Loucy (cell line): ENCODE data around the gene ALAS1.

ENCODE experiments used
- H2AFZ ChIP-seq: fragments of 200-600 bp; sonication (generic); 2 replicates; pipeline ENCODE4 v1.6.0; 2016; ENCODE audit warnings: antibody characterized with exemption, mild to moderate bottlenecking, low read length, moderate library complexity
- H3F3A ChIP-seq: fragments of 200-600 bp; 2 replicates; pipeline ENCODE4 v1.6.0; 2016; ENCODE audit warnings: antibody characterized with exemption, low read depth, mild to moderate bottlenecking
- H3K27me3 ChIP-seq: fragments of 200-600 bp; sonication (generic); 2 replicates; pipeline ENCODE4 v1.6.1; 2014; ENCODE audit warnings: low read length, mild to moderate bottlenecking; ENCODE audit not compliant: insufficient read depth, poor library complexity, severe bottlenecking
- H3K36me3 ChIP-seq: fragments of 200-600 bp; sonication (generic); 2 replicates; pipeline ENCODE4 v1.6.1; 2016; ENCODE audit warnings: low read length; ENCODE audit not compliant: insufficient read depth
- H3K4me1 ChIP-seq: fragments of 200-600 bp; sonication (generic); 2 replicates; pipeline ENCODE4 v1.5.1; 2014; ENCODE audit warnings: low read length, mild to moderate bottlenecking; ENCODE audit not compliant: insufficient read depth, poor library complexity, severe bottlenecking
- H3K4me2 ChIP-seq: fragments of 200-600 bp; sonication (generic); 2 replicates; pipeline ENCODE4 v1.6.0; 2014; ENCODE audit warnings: antibody characterized with exemption, low read length, low read depth, mild to moderate bottlenecking; ENCODE audit not compliant: poor library complexity, severe bottlenecking
- H3K4me3 ChIP-seq: fragments of 200-600 bp; sonication (generic); 2 replicates; pipeline ENCODE4 v1.5.1; 2014; ENCODE audit warnings: low read length, mild to moderate bottlenecking, mixed read lengths; ENCODE audit not compliant: poor library complexity, severe bottlenecking
- H3K79me2 ChIP-seq: fragments of 200-600 bp; sonication (generic); 2 replicates; pipeline ENCODE4 v1.6.1; 2014; ENCODE audit warnings: low read length; ENCODE audit not compliant: insufficient read depth
- H3K9ac ChIP-seq: fragments of 200-600 bp; sonication (generic); 2 replicates; pipeline ENCODE4 v1.6.0; 2014; ENCODE audit warnings: mild to moderate bottlenecking, low read depth, low read length, moderate library complexity; ENCODE audit not compliant: poor library complexity, severe bottlenecking
- H3K9me2 ChIP-seq: fragments of 200-600 bp; sonication (generic); replicated peaks from 2 replicates; pipeline ENCODE4 v1.6.1; 2016; ENCODE audit warnings: low read depth, low read length, mixed read lengths
- H3K9me3 ChIP-seq: fragments of 200-600 bp; sonication (generic); 2 replicates; pipeline ENCODE4 v1.6.1; 2014; ENCODE audit warnings: mild to moderate bottlenecking, antibody characterized with exemption, low read length, low read depth; ENCODE audit not compliant: insufficient read depth
- H4K20me1 ChIP-seq: fragments of 200-600 bp; sonication (generic); 2 replicates; pipeline ENCODE4 v1.6.0; 2014; ENCODE audit warnings: antibody characterized with exemption, low read length, mild to moderate bottlenecking; ENCODE audit not compliant: insufficient read depth, poor library complexity, severe bottlenecking
- CTCF ChIP-seq: fragments of 200-600 bp; sonication (generic); conservative IDR thresholded peaks from 2 replicates; pipeline ENCODE4 v1.5.1; 2014; ENCODE audit warnings: mild to moderate bottlenecking, antibody characterized with exemption, low read length
- EZH2phosphoT487 ChIP-seq: fragments of 200-600 bp; IDR thresholded peaks from 2 replicates; pipeline ENCODE4 v1.6.1; 2018; ENCODE audit warnings: antibody characterized with exemption, mild to moderate bottlenecking, moderate library complexity, borderline replicate concordance

The ALAS1 gene

DNA sequence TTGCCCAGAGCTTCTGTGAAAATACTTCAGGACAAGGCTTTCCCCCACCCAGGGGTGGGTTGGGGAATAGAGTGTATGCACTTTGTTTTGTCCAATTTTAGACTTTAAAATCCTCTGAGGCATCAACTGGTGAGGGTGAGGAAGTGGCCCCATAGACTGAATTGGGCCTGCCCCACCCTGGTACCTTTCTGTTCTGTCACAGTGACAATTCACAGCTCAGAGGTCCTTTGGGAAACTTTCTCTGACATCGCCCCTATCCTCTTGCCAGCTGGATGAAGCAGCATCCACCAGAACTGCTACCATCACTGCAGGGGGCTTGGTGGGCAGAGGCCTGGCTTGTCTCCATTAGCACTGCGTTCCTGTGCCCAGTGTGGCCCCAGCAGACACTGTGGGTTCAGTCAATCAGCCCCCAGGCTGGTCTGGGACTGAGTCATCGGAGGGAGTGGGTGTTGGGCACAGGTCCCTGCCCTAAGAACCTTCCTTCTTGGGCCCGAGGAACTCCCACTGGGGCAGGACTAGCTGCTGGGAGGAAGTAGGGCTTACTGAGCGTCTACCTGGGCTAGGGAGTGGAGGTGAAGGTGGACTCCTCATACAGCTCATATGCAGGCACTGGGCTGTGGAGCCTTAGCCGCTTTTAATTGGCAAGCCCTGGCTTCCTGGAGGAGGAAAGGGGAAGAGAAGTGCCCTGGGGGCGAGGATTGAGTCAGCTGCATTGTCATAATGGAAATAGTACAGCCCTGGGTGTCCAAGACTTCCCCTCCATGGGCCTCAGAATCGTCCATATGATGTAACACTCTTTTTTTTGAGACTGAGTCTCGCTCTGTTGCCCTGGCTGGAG lies 46.0 kb downstream of the ALAS1 start:
- H3K9me3 ChIP-seq = no peaks in the 10 kb centered on the region
- H4K20me1 ChIP-seq = no peaks in the 10 kb centered on the region
- no peaks in the 10 kb centered on the region for H3K36me3 ChIP-seq
- no peak overlapping the region for H2AFZ ChIP-seq
- H3K4me1 ChIP-seq = peaks cover 13% of the 10 kb centered on the region
- H3K4me2 ChIP-seq = no peak overlapping the region
- H3K9ac ChIP-seq = no peak overlapping the region
- H3K27me3 ChIP-seq = no peaks in the 10 kb centered on the region
- H3K79me2 ChIP-seq = peaks cover 13% of the 10 kb centered on the region
- no peaks in the 10 kb centered on the region for H3F3A ChIP-seq
- TF ChIP-seq EZH2phosphoT487 (no peak), CTCF (no peak)
- H3K9me2 ChIP-seq = no peaks in the 10 kb centered on the region
- H3K4me3 ChIP-seq = no peak overlapping the region

GRCh38 chr3:52245322-52246263 lies 47.6 kb downstream of the ALAS1 start, which contains the start of gene PPM1M:
Gene PPM1M, plus strand, starts transcription at chr3:52245759. Its CDS starts 66 bp downstream, at chr3:52245825.
- no peak within 1 kb of the TSS for H3K4me2 ChIP-seq
- peaks cover 5% of the 10 kb centered on the region for H3K4me1 ChIP-seq
- no peak within 1 kb of the TSS for H2AFZ ChIP-seq
- H3K79me2 ChIP-seq = no peaks in the 10 kb centered on the region
- H3K9me3 ChIP-seq = no peaks in the 10 kb centered on the region
- H3K36me3 ChIP-seq = no peaks in the 10 kb centered on the region
- no peaks in the 10 kb centered on the region for H3F3A ChIP-seq
- H3K27me3 ChIP-seq = no peaks in the 10 kb centered on the region
- no peaks in the 10 kb centered on the region for H3K9me2 ChIP-seq
- no peaks in the 10 kb centered on the region for H4K20me1 ChIP-seq
- TF ChIP-seq EZH2phosphoT487 (no peak), CTCF (no peak)
- H3K4me3 ChIP-seq = no peak within 1 kb of the TSS
- H3K9ac ChIP-seq = no peak within 1 kb of the TSS

DNA sequence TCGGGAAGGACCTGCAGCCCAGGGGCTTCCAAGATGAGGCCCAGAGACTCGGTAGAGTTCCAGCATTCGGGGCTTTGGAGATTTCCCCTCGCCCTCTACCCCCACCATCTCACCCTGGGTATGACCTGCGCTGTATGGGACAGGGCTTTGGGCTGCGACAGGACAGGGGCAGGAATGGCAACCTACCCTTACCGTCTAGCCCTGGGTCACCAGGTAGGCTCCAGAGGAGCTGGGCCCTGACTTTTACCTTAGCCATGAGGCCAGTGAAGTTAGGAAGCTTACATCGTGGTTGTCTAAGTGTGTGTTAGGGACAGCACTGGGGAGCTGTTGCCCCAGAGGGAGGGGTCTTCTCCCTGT lies 48.3 kb downstream of the ALAS1 start:
- Histone ChIP-seq H3K9me3 (no peaks in the 10 kb centered on the region), H3F3A (no peaks in the 10 kb centered on the region), H3K79me2 (no peaks in the 10 kb centered on the region), H3K4me1 (no peaks in the 10 kb centered on the region), H4K20me1 (no peaks in the 10 kb centered on the region), H3K9ac (no peak overlapping the region), H3K9me2 (no peaks in the 10 kb centered on the region), H3K27me3 (no peaks in the 10 kb centered on the region), H2AFZ (no peak overlapping the region), H3K4me3 (no peak overlapping the region), H3K4me2 (no peak overlapping the region), H3K36me3 (no peaks in the 10 kb centered on the region; the same call in 1 of the 2 replicates)
- TF ChIP-seq EZH2phosphoT487 (no peak), CTCF (no peak)
